Renal pelvis (tissue), 4 donors: ENCODE measurements around the gene HECTD1. TPM values are rescaled to one million over a fixed set of nuclear protein-coding genes. Genes with fewer than 3 reads are reported as not detected.
"Not testable (repeated sequence)": the region's sequence is repeated elsewhere in the genome, so short reads cannot be mapped to it uniquely, and the experiment has no call there.

Experiments used
- DNase-seq: peaks from one replicate; pipeline ENCODE4 v3.0.0-alpha.2; 2013
- polyA plus RNA-seq, 3 donors: library from polyadenylated mRNA; unstranded; fragments of 120-200 nt; gene quantifications; one replicate each; pipeline ENCODE4 v1.2.1, GENCODE V29; 2013; ENCODE audit not compliant: insufficient read length in 3 of 3

HECTD1 gene
- polyA plus RNA-seq, 3 donors, result 156 to 185 (median 169) TPM

DNA sequence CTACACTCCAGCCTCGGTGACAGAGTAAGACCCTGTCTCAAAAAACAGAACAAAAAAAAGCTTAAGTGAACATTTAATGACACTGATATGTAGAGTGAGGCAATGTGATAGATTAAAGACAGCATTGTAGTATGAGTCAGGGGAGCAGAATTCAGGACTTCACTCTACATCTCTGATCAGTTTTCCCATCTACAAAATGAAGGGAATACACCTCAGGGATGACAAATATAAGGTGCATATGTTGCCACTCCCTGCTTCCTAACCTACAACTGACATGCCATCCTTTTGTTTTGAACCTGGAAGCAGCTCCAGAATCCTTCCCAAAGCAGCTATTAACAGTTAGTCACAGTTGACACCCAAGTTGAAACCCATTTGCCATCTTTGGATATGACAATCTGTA, 150.6 kb downstream of the HECTD1 start:
- DNase-seq, result no peak

DNA sequence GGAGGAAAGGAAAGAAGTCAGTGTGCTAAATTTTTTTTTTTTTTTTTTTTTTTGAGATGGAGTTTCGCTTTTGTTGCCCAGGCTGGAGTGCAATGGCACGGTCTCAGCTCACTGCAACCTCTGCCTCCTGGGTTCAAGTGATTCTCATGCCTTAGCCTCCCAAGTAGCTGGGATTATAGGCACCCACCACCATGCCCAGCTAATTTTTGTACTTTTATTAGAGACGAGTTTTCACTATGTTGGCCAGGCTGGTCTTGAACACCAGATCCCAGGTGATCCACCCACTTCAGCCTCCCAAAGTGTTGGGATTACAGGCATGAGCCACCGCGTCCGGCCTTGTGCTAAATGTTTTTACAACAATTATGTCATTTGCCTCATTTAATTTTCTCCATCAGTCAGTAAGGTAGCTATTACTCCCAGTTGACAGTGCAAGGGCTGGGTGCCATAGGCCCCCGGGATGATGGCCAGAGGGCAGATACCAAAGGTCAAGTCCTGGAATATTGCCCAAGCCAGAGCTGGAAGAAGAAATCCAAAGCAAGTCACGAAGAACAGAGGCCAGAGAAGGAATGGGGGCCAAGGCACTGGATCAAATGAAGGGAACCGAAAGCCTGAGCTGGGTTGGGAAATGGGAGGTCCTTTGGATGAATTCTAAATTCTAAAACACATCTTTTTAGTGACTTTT, 154.5 kb downstream of the HECTD1 start:
- DNase-seq, result not testable (repeated sequence)

DNA sequence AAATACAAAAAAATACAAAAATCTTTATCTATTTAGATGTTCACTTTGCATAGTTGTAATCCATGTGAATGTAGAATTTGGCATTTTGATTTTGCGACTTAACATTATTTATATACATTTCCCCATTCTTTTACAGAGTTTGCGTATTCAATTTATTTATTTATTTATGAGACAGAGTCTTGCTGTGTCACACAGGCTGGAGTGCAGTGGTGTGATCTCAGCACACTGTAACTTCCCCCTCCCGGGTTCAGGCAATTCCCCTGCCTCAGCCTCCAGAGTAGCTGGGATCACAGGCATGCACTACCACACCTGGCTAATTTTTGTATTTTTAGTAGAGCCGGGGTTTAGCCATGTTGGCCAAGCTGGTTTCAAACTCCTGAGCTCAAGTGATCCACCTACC, 156.1 kb downstream of the HECTD1 start:
- no peak for DNase-seq

DNA sequence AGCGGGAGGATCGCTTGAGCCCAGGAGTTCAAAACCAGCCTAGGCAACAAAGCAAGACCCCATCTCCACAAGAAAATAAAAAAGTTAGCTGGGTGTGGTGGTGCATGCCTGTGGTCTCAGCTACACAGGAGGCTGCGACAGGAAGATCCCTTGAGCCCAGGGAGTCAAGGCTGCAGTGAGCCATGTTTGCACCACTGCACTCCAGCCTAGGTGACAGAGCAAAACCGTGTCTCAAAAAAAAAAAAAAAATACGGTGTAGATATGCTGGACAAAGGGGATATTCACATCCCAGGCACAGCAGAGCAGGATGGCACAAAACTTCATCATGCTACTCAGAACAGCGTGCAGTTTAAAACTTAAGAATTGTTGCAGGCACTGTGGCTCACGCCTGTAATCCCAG, 156.6 kb downstream of the HECTD1 start:
- DNase-seq, result no peak

Other genes with a start within 250 kb of the HECTD1 start
- gene AP4S1, start 182.1 kb downstream of the HECTD1 start, polyA plus RNA-seq, result 10 to 100 TPM; 16.1 to 17.8 (median 16.8) TPM
- 10 to 100 TPM; 39.9 to 50.5 (median 44.3) TPM for gene STRN3, start 181.4 kb downstream of the HECTD1 start, polyA plus RNA-seq
- gene HEATR5A, start 212.8 kb upstream of the HECTD1 start, polyA plus RNA-seq, result 10 to 100 TPM; 14.3 to 22.1 (median 17.2) TPM
- gene DTD2, start 249.7 kb upstream of the HECTD1 start, polyA plus RNA-seq, result 10 to 100 TPM; 16.5 to 18.8 (median 18.8) TPM